ENCODE measurements around the gene HCST.

- no peak for TF ChIP-seq ELK1 (IDR thresholded peaks at IDR 0.05; ENCODE audit: borderline replicate concordance, low read depth, low read length)
- no peak for TF ChIP-seq CTCF (conservative IDR thresholded peaks at IDR 0.05; ENCODE audit: low read depth, low read length)
- no peak for TF ChIP-seq POLR2A (IDR thresholded peaks at IDR 0.05; ENCODE audit: low read depth, low read length)
- TF ChIP-seq SMC3 (IDR thresholded peaks at IDR 0.05; ENCODE audit: low read depth, low read length): no peak
- TF ChIP-seq CEBPB (IDR thresholded peaks at IDR 0.05; ENCODE audit: low read depth, low read length): no peak
- no peak for TF ChIP-seq FOS (IDR thresholded peaks at IDR 0.05; ENCODE audit: low read depth, low read length)
- TF ChIP-seq MAZ (IDR thresholded peaks at IDR 0.05; ENCODE audit: borderline replicate concordance, low read depth, low read length): no peak
- TF ChIP-seq BHLHE40 (IDR thresholded peaks at IDR 0.05; ENCODE audit: low read depth, low read length): no peak
- TF ChIP-seq RAD21 (IDR thresholded peaks at IDR 0.05; ENCODE audit: low read length): no peak
- no peak for TF ChIP-seq MXI1 (IDR thresholded peaks at IDR 0.05; ENCODE audit: borderline replicate concordance, low read depth, low read length)
- no peak for TF ChIP-seq USF2 (IDR thresholded peaks at IDR 0.05; ENCODE audit: low read depth, low read length)
- TF ChIP-seq RCOR1 (IDR thresholded peaks at IDR 0.05; ENCODE audit: insufficient replicate concordance, low read length): no peak
- TF ChIP-seq MAFK (IDR thresholded peaks at IDR 0.05; ENCODE audit: low read depth, low read length): no peak
Observed at GRCh38 chr19:35861640-35862160, 40.6 kb upstream of the HCST start.

All from IMR-90 (cell line).